ENCODE data around the gene TXNRD1.
"Not testable (repeated sequence)": the region's sequence is repeated elsewhere in the genome, so short reads cannot be mapped to it uniquely, and the experiment has no call there.

Gene TXNRD1

DNA sequence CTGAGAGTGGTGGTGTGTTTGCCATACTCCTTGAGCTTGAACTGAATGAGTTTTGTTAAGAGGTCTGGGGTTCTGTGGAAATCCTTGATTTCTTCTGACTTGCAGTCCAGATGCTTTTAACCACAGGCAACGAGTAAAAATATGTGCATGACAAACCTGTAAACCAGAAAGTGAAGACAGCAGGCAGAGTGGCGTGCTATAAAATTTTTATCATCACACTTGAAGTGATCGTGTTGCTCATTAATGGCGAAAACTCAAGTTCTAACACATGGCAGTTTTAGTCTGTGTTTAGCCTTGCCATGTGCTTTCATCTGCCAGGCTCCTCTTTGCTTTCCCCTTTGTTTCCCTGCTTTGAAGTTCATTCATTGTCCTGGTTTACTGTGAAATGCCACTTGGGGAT lies 28.0 kb downstream of the TXNRD1 start:
- no peak for DNase-seq

DNA sequence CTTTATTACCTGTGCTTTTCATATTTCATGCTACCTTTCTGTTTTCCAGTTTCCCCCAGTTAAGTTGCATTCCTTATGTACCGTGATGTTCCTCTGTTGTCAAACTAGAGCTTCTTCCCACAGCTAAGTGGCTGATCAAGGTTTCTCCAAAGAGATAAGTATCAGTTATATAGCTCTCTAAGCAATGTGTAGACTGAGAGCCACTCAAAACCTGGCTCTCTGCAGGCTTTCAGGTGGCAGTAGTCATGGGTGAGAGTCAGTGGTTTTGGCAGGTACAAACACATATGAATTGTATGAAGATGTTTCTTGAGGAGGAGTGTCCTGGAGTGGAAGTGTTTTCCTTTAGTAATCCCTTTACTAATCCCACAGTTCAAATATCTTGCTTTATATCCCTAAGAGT lies 28.4 kb downstream of the TXNRD1 start:
- no peak for DNase-seq

GRCh38 chr12:104247698-104248097 lies 32.1 kb downstream of the TXNRD1 start:
- DNase-seq, result no peak

DNA sequence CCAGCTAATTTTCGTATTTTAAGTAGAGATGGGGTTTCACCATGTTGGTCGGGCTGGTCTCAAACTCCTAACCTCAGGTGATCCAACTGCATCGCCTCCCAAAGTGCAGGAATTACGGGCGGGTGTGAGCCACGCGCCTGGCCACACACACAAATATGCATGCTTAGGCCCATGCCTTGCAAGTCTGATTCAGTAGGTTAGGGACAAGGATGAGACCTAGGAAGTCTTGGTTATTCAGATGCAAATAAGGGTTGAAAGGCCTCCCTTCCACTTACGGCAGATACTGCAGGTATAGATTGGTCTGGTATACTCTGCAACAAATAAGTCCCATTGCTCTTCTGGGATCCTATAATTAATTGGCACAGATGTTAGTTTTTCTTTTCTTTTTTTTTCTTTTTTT lies 32.9 kb downstream of the TXNRD1 start:
- DNase-seq, result no peak

- no peak for DNase-seq
Measured at GRCh38 chr12:104249017-104249416, 33.4 kb downstream of the TXNRD1 start.

DNA sequence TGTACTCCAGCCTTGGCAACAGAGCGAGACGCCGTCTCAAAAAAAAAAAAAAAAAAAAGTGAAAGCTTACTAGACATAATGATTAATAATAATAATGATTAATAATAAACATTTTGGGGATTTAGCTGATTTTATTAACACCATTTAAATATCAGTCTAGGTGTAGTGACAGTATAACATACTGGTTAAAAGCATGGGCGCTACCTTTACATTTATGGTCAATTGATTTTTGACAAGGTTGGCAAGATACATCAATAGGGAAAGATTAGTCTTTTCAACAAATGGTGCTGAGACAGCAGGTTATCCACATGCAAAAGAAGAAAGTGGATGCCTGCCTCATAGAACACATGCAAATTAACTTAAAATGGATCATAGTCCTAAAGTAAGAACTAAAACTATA lies 34.3 kb downstream of the TXNRD1 start:
- no peak for DNase-seq

DNA sequence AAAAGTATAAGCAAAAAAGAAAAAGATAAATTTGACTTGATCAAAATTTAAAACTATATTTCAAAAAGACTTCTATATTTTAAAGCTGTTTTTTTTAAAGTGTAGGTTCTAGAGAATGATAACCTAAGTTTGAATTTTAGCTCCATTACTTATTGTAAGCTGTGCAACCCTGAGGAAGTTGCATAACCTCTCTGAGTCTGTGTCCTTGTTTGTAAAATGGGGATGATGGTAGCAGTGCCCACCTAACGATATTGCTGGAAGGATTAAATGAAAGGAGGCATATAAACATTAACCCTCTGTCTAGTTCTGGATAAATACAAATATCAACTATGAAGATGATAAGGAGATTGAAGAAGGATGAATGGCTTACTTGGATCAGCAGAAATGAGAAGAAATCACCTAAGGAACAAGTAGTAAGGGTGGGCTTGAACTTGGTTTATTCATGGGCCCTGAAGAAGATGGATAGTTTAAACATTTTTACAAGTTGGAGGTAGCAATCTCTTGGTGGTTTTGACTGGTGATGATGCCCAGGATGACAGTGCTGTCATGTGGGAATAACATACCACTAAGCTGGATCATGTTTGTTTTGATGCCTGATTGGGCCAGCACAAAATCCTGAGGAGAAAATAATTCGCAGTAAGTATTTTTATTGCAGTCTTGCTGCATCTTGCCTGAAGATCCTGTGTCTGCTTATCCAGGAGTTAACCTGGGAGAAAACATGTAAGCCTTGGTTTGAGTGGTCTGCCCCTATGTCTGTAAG lies 35.0 kb downstream of the TXNRD1 start:
- no peak for DNase-seq

DNA sequence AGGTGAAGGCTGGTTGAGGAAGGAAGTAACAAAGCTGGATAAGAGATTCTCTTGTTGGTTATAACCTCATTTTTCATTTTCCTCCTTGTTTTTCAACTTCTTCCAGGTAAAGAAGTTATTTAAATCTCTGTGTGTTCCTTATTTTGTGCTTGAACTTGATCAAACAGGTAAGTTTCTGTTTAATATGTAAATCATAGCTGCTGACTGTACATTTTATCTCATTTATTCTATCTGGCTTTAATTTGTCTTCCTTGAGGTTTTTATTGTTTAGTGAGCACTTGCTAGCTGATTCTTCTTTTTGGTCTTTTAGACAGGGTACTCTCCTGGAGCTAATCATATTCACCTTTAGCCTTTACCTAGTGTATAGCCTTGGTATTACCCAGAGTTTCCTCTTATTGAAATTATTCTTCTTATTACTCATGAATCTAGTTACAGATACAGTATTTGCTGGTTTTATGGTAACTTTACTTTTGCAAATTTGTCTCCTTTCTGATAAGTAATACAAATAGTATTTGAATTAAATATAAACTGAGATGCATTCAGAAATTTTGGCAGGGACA lies 42.4 kb downstream of the TXNRD1 start:
- DNase-seq, result no peak

GRCh38 chr12:104258476-104259067 lies 43.0 kb downstream of the TXNRD1 start:
- DNase-seq, result no peak

DNA sequence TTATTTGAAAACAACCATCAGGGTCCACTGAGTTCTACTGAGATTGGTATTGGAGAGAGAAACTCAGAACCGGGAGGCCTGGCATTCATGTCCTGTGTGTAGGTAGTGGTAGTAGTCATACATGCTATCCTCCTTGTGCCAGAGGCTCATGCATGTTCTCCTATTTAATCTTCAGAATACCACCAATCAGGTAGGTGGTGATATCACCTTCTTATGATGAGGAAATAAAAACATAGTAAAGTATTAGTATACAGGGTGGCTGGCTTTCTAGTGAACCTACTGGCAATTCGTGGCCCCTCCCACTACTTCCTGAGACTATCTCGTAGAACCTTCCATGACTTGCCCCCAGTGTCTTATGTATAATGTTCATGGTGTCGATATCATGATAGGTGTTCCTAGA lies 47.4 kb downstream of the TXNRD1 start:
- DNase-seq, result no peak

DNA sequence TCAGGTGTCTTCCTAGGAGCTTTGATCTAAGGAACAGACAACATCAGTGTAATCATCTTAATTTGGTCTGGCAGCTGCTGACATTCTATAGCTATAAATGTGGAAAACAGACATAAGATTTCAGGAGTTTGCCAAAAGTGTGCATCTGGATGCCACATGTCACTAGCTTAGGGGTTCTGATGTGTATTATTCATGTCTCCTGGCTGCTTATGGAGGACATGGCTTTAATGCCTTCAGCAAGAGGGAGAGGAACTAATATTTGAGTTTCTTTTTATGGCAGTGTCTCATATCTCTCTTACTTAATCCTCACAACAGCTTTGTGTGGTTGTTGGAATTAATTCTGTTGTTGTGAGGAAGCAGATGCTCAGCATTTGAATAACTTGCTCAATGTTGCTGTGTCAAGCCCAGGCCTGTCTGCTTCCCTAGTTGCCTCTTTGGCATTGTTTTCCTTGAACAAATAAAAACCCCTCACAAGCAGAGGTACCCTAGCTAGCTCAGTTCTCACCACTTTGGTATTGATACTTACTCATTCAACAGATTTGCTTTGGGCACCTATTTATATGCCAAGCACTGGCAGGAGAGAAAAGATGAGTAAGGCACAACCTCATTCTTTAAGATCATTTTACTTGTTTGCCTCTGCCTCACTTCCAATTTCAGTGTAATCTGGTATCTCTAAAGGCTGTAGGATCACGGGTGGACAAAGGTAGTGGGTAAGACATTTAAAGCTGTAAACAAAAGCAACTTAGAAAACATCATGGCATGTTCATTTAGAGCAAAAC lies 48.2 kb downstream of the TXNRD1 start:
- DNase-seq, result peak; percentile 37

- DNase-seq, result not testable (repeated sequence)
Measured at GRCh38 chr12:104265436-104265835, 49.9 kb downstream of the TXNRD1 start.

GRCh38 chr12:104272938-104273337 lies 57.4 kb downstream of the TXNRD1 start:
- no peak for DNase-seq

GRCh38 chr12:104273503-104273902 lies 57.9 kb downstream of the TXNRD1 start:
- no peak for DNase-seq

DNA sequence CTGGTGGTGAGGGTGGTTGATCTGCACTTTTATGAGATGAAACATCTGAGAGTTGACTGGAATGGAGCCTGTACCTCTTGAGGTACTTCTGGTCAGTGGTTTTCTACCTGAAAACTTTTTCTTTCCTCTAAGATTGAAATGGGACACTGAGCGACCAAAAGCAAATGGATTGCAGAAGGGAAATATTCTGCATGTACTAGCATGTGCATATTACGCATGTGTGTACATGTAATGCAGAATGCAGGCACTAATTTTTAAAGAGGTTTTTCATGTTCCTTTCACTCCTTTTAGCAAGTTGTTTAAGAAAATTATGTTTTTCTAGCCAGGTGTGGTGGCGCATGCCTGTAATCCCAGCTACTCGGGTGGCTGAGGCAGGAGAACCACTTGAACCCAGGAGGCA lies 59.2 kb downstream of the TXNRD1 start:
- no peak for DNase-seq

- no peak for DNase-seq
Measured at GRCh38 chr12:104275689-104276088, 60.1 kb downstream of the TXNRD1 start.

DNA sequence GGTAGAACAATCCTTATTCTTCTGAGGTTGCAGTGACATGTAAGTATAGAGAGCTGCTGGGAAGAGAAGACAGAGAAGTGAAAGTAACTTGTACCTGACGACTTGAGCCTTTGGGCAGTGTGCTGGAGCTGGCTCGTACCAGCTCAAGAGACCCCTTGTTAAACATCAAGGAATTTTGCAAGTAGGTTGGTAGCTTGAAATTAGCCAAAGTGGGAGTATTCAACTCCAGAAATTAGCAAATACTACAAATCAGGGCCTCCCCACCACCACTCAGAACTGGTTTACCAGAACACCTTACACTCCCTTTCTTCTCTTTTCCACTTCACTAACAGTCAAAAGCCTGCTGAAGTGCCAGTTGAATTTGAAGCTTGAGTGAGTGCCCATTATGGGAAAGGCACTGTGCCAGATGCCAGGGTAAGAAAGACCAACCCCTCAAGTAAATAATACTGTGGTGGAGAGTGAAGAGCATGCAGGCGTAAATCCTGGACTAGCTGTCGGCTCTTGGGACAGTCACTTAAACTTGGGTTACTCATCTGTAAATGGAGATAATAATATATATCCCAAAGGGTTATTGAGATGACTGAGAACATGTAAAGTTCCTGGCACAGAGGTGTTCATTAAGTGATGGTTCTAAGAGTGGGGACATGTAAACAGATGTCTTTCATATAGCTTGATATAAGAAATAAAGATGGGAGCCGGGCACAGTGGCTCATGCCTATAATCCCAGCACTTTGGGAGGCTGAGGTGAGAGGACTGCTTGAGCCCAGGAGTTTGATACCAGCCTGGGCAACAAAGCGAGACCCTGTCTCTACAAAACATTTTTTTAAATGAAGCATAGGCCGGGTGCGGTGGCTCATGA lies 60.9 kb downstream of the TXNRD1 start:
- no peak for DNase-seq

DNA sequence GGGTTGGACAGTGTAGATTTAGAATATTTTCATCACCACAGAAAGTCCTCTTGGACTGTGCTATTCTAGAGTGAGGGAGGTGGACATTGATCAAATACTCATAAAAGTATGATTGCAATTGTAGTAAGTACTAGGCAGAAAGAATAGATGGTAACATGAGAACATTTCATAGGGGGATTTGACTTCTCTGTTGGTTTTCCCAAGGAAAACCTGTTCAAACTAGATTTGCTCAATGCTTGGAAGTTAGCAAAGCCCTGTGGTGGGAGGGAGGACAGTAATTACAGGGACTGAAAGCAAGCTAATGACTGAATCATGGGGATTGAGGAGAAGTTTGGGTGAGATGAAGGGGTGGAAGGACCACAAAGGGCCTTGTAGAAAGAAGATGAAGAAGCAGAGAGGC lies 63.6 kb downstream of the TXNRD1 start:
- DNase-seq, result no peak

GRCh38 chr12:104280111-104280510 lies 64.5 kb downstream of the TXNRD1 start:
- no peak for DNase-seq

DNA sequence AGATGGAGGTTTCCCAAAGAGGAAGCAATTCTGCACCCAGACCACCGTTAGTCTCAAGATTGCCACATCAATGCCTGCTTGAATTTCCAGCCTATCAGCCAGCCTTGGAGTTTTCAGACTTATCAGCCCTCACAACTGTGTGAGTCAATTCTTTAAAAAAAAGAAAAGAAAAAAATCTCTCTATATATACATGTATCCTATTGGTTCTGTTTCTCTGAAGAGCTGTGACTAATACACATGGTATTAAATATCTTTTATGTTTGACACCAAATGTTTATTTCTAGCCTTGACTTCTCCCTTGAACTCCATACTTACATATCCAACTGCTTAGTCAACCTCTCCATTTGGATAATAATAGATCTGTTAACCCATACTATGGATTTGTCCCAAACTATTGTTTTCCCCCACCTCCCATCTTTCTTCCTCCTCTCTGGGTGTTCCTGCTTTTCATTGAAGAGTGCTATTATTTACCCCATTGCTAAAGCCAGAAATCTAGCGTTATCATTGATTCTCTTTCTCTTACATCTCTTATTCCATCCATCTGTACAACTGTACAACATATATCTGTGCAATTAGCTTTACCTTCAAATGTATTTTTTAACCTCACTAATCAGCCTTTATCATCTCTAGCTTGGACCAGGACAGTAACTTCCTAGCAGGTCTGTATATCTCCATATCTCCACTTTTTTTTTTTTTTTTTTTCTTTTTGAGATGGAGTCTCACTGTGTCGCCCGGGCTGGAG lies 65.3 kb downstream of the TXNRD1 start:
- no peak for DNase-seq

GRCh38 chr12:104281636-104282035 lies 66.1 kb downstream of the TXNRD1 start:
- no peak for DNase-seq

DNA sequence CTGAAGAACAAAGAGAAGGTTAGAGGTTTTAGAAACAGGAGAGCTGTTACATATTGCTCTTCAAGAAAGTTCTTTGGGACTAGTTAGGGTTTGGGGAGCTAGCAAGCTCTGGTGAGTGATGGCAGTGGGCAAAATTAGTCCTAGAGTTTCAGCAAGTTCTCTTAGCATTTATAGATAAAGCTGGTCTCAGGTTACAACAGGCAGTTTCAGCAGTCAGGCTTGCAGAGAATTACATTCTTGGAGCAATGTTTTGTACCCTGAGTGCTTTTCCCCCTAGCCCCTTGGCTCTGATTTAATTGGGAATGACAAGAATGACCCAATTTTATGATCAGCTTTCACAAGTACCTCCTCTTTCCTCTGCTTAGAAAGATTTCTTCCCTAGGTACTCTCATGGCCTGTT lies 66.5 kb downstream of the TXNRD1 start:
- no peak for DNase-seq

Measured in SHP77 treated with DMSO at 0.1 percent for 48 hours (cell line).